Gastrocnemius medialis (tissue), 4 donors: ENCODE measurements around the gene RARG. TPM values are rescaled to one million over a fixed set of nuclear protein-coding genes. Genes with fewer than 3 reads are reported as not detected.

Experiments
- ATAC-seq, 2 donors: fragments of 150-250 bp; one replicate each; pipeline ENCODE4 v1.9.1; 2016
- DNase-seq, 2 donors: peaks; one replicate each; pipeline ENCODE4 v3.0.0-alpha.2; 2019
- H3K27ac ChIP-seq, 4 donors: fragments of 200-600 bp; sonication (generic); 1 replicate in 1 of 4; 2 replicates in 3 of 4; pipeline ENCODE4 v1.5.1; 2016 to 2018; ENCODE audit warnings: mild to moderate bottlenecking in 2 of 4, moderate library complexity in 1 of 4
- H3K27me3 ChIP-seq, 3 donors: fragments of 200-600 bp; sonication (generic) in 2 of 3; 1 replicate in 1 of 3; 2 replicates in 2 of 3; pipeline versions ENCODE4 v1.5.1 to v1.6.0; 2016 to 2019; ENCODE audit warnings: mild to moderate bottlenecking in 1 of 3, moderate library complexity in 1 of 3
- H3K36me3 ChIP-seq, 2 donors: fragments of 200-600 bp; sonication (generic) in 1 of 2; one replicate each; pipeline ENCODE4 v1.5.1; 2017 to 2018
- H3K4me1 ChIP-seq, 2 donors: fragments of 200-600 bp; sonication (generic) in 1 of 2; one replicate each; pipeline ENCODE4 v1.5.1; 2016 to 2017; ENCODE audit warnings: mild to moderate bottlenecking in 2 of 2
- H3K4me3 ChIP-seq, 4 donors: fragments of 200-600 bp; sonication (generic) in 3 of 4; 1 replicate in 1 of 4; 2 replicates in 3 of 4; pipeline ENCODE4 v1.5.1; 2016 to 2019; ENCODE audit warnings: mild to moderate bottlenecking in 2 of 4
- H3K9me3 ChIP-seq, 3 donors: fragments of 200-600 bp; sonication (generic) in 2 of 3; 1 replicate in 1 of 3; 2 replicates in 2 of 3; pipeline ENCODE4 v1.5.1; 2016 to 2019
- CTCF ChIP-seq, 5 experiments: fragments of 450-650 bp in 3 of 5; fragments of 200-600 bp in 2 of 5; sonication (generic) in 2 of 5; IDR thresholded peaks in 4 of 5; conservative IDR thresholded peaks in 1 of 5; 1 replicate in 4 of 5; 2 replicates in 1 of 5; pipeline ENCODE4 v1.5.1; 2016 to 2019; ENCODE audit warnings: antibody characterized with exemption in 5 of 5, mild to moderate bottlenecking in 3 of 5, moderate library complexity in 3 of 5
- POLR2A ChIP-seq, 2 donors: fragments of 450-650 bp; IDR thresholded peaks; one replicate each; pipeline ENCODE4 v1.6.1; 2017; ENCODE audit warnings: antibody characterized with exemption in 2 of 2, mild to moderate bottlenecking in 2 of 2, moderate library complexity in 2 of 2
- in situ Hi-C, 4 donors: fragments of 200-750 bp; cut with MboI; loops; one replicate each; pipeline versions ENCODE4 v1.15.0 to v1.8.0; 2017; ENCODE audit warnings: low sequenced_read_pairs in 4 of 4
- intact Hi-C: fragments of 100-400 bp; cut with DNase I; formaldehyde crosslinking; loops from one replicate; pipeline ENCODE4 v1.15.1; 2023; ENCODE audit warnings: low total_unique reads
- total RNA-seq, 4 donors: library from RNA; depleted of rRNA; stranded (reverse); fragments of >200 nt; gene quantifications; one replicate each; pipeline versions ENCODE4 v1.1.0 to v1.2.3, GENCODE V29; 2016

The RARG gene
- total RNA-seq, 4 donors from 2014 or later: 4.2 to 5.8 (median 4.9) TPM

GRCh38 chr12:53239643-53240258 lies 7.7 kb upstream of the RARG start:
- Histone ChIP-seq H3K27ac (no peak overlapping the region), H3K9me3 (no peaks in the 10 kb centered on the region), H3K27me3 (peaks cover 5 to 11% (median 7%) of the 10 kb centered on the region in 3 donors), H3K4me3 (no peak overlapping the region), H3K36me3 (no peaks in the 10 kb centered on the region), H3K4me1 (no peaks in the 10 kb centered on the region)
- no peak for DNase-seq
- intact Hi-C loops (no loop called here), in situ Hi-C loops (no loop called here)
- ATAC-seq: no peak
- TF ChIP-seq CTCF (IDR thresholded peaks at IDR 0.05 in 4 of 5, conservative IDR thresholded peaks at IDR 0.05 in 1 of 5): no peak
- no peak for TF ChIP-seq POLR2A (IDR thresholded peaks at IDR 0.05)

DNA sequence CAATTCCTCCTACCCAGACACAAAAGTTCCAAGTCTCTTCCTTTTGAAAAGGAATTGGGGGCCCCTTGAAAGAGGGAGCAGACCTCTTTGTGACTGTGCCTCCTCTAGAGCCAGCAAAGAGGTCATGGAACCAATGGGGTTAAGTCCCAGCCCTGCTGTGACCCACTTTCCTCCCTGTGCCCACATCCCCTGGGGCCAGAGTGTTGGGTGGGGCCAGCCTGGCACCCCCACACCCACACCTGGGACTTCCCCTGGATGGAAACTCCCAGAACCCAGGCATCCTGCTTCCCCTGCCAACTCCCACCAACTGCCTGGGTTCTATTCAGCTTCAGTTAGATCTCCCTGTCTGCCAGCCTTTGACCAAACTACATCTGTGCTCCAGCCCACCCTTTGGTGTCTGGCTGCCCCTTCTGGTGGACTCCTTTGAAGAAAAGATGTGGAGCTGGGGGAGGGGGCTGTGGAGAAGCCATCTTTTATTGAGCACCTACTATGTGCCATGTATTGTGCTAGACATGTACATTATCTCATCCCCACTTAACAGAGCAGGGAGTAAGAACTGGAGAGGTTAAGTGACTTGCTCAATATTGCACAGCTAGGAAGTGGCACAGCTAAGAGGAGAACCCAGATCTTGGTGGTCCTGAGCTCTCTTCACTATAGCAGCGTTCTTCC lies 4.6 kb upstream of the RARG start:
- Histone ChIP-seq H3K4me1 (peaks cover under 1 to 21% of the 10 kb centered on the region in 2 donors), H3K36me3 (no peaks in the 10 kb centered on the region), H3K9me3 (no peaks in the 10 kb centered on the region), H3K27ac (no peak overlapping the region), H3K4me3 (no peak overlapping the region), H3K27me3 (peaks cover 20 to 33% (median 31%) of the 10 kb centered on the region in 3 donors)
- TF ChIP-seq POLR2A (IDR thresholded peaks at IDR 0.05) (no peak), CTCF (IDR thresholded peaks at IDR 0.05 in 4 of 5, conservative IDR thresholded peaks at IDR 0.05 in 1 of 5) (no peak)
- in situ Hi-C loops: no loop called here
- DNase-seq (no peak), ATAC-seq (no peak)
- intact Hi-C loops: no loop called here

DNA sequence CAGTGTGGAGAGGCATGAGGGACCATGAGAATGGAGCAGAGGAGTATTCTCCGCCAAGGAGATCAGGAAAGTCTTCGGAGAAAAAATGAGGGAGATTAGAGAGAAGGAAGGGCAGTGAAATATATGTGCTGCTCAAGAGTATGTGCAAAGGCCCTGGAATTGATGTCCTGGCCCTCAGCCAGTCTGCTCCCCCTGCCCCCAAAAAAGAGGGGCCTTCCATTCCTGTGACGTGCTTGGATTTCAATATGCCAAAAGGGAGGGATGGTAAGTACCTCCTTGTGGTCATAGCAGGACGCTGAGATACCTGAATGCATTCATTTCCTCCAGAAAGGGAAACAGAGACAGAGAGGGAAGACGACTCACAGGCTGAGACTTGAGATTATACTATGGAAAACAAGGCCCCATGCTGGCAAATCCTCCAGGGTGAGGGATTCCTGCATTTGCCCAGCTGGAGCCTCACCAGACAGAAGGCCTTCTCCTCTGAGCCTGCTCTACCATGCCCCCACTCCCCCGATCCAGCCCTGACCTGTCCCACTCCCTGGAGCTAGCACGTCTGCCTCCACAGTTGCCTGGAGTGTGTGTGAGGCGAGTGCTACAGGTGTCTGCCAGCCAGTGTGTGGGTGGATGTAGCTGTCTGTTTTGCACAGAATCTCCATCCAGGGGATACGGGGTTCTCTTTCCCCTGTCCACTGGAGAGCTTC lies 3.9 kb upstream of the RARG start:
- in situ Hi-C loops: no loop called here
- Histone ChIP-seq H3K27ac (no peak overlapping the region), H3K4me3 (no peak overlapping the region), H3K36me3 (no peaks in the 10 kb centered on the region), H3K9me3 (no peaks in the 10 kb centered on the region), H3K27me3 (peaks cover 20 to 34% (median 33%) of the 10 kb centered on the region in 3 donors), H3K4me1 (peaks cover 5 to 21% of the 10 kb centered on the region in 2 donors)
- DNase-seq (no peak), ATAC-seq (no peak)
- intact Hi-C loops: no loop called here
- TF ChIP-seq POLR2A (IDR thresholded peaks at IDR 0.05) (no peak), CTCF (IDR thresholded peaks at IDR 0.05 in 4 of 5, conservative IDR thresholded peaks at IDR 0.05 in 1 of 5) (no peak)

DNA sequence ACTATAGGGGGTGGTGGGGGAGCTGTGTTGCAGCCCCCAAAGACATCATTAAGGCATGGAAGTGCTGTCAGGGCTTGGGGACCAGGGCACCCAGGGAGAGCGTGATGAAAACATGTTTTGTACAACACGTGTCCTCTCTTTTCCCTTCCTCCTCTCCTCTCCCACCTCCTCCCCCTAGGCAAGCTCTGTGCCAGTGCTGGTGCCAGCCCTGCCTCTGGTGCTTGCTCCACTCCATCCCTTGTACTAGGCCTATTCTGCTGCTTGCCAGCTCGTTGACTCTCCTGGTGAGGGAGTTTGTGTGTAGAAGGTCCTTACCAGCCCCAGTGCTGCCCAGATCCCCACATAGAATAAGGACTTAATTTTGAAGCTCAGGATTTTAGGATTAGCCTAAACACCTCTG lies 3.2 kb upstream of the RARG start:
- TF ChIP-seq CTCF (IDR thresholded peaks at IDR 0.05 in 4 of 5, conservative IDR thresholded peaks at IDR 0.05 in 1 of 5): no peak
- TF ChIP-seq POLR2A (IDR thresholded peaks at IDR 0.05): no peak
- H3K9me3 ChIP-seq: no peaks in the 10 kb centered on the region
- no peak for DNase-seq
- H3K36me3 ChIP-seq: no peaks in the 10 kb centered on the region
- peaks cover 20 to 34% (median 33%) of the 10 kb centered on the region in 3 donors for H3K27me3 ChIP-seq
- no peak overlapping the region for H3K4me3 ChIP-seq
- peaks cover 5 to 21% of the 10 kb centered on the region in 2 donors for H3K4me1 ChIP-seq
- intact Hi-C loops: no loop called here
- ATAC-seq: no peak
- in situ Hi-C loops: no loop called here
- H3K27ac ChIP-seq: no peak overlapping the region
